H1 (cell line): ENCODE results near the gene PAX5.

Experiments
- RAD21 ChIP-seq, 2 experiments: IDR thresholded peaks in 1 of 2; conservative IDR thresholded peaks in 1 of 2; 2 replicates each; pipeline ENCODE4 v1.6.1; 2011; ENCODE audit warnings: low read depth in 2 of 2, low read length in 2 of 2, improper control_type of control experiment in 1 of 2, inconsistent platforms in 1 of 2, mild to moderate bottlenecking in 1 of 2, moderate library complexity in 1 of 2
- SP2 ChIP-seq: IDR thresholded peaks from 2 replicates; pipeline ENCODE4 v1.6.1; 2012; ENCODE audit warnings: mild to moderate bottlenecking, low read length, inconsistent platforms
- TF ChIP-seq, protein P1 (sequence below), 3 experiments: IDR thresholded peaks; 1 replicate in 2 of 3; 2 replicates in 1 of 3; pipeline versions ENCODE4 v1.5.1 to v1.6.1; 2011; ENCODE audit warnings: low read length in 3 of 3, mild to moderate bottlenecking in 3 of 3, inconsistent platforms in 2 of 3, low read depth in 1 of 3, moderate library complexity in 1 of 3; ENCODE audit not compliant: insufficient read depth in 1 of 3; ENCODE audit errors: control extremely low read depth in 1 of 3

DNA sequence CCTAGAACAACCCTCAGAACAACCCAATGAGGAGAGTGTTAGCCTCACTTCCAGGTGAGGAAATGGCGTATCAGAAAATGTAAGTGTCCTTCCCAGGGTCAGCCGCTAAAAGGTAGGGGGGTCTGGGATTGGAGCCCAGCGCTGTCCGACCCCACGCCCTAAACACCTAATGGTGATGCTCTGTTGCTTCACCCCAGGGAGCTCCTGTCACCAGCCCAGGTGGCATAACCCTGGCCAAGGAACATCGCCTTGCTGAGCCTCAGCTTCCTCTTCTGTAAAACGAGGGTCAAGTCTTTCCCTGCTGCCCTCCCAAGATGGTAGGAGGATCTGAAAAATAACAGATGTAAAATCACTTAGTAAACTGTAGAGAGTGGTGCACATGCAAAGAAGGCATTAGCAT is 132.5 kb downstream of the PAX5 start:
- TF ChIP-seq SP2 (no peak), RAD21 (IDR thresholded peaks at IDR 0.05 in 1 of 2, conservative IDR thresholded peaks at IDR 0.05 in 1 of 2; ENCODE audit: low read depth in 2 of 2, low read length in 2 of 2) (no peak)
- TF ChIP-seq, protein P1, sequence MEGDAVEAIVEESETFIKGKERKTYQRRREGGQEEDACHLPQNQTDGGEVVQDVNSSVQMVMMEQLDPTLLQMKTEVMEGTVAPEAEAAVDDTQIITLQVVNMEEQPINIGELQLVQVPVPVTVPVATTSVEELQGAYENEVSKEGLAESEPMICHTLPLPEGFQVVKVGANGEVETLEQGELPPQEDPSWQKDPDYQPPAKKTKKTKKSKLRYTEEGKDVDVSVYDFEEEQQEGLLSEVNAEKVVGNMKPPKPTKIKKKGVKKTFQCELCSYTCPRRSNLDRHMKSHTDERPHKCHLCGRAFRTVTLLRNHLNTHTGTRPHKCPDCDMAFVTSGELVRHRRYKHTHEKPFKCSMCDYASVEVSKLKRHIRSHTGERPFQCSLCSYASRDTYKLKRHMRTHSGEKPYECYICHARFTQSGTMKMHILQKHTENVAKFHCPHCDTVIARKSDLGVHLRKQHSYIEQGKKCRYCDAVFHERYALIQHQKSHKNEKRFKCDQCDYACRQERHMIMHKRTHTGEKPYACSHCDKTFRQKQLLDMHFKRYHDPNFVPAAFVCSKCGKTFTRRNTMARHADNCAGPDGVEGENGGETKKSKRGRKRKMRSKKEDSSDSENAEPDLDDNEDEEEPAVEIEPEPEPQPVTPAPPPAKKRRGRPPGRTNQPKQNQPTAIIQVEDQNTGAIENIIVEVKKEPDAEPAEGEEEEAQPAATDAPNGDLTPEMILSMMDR (IDR thresholded peaks at IDR 0.05; ENCODE audit: control extremely low read depth in 1 of 3, insufficient read depth in 1 of 3, low read depth in 1 of 3, low read length in 3 of 3): no peak
